Vagina (tissue), 2 donors: ENCODE results near the gene TNRC6C. TPM values are rescaled to one million over a fixed set of nuclear protein-coding genes. Genes with fewer than 3 reads are reported as not detected.
"Not testable (repeated sequence)": the region's sequence is repeated elsewhere in the genome, so short reads cannot be mapped to it uniquely, and the experiment has no call there.

ENCODE experiments used
- DNase-seq, 2 donors: peaks; one replicate each; pipeline ENCODE4 v3.0.0-alpha.2; 2017; ENCODE audit errors: extremely low spot score in 2 of 2
- H3K27ac ChIP-seq: fragments of 200-600 bp; sonication (generic); one replicate; pipeline ENCODE4 v1.5.1; 2019
- H3K27me3 ChIP-seq: fragments of 200-600 bp; sonication (generic); one replicate; pipeline ENCODE4 v1.5.1; 2019
- H3K36me3 ChIP-seq, 2 donors: fragments of 200-600 bp; sonication (generic); one replicate each; pipeline ENCODE4 v1.5.1; 2017 to 2019
- H3K4me1 ChIP-seq: fragments of 200-600 bp; sonication (generic); one replicate; pipeline ENCODE4 v1.5.1; 2019
- H3K4me3 ChIP-seq, 2 donors: fragments of 200-600 bp; sonication (generic); 1 replicate in 1 of 2; 2 replicates in 1 of 2; pipeline ENCODE4 v1.5.1; 2016 to 2019
- H3K9me3 ChIP-seq: fragments of 200-600 bp; sonication (generic); one replicate; pipeline ENCODE4 v1.5.1; 2019
- CTCF ChIP-seq, 3 experiments: fragments of 450-650 bp in 2 of 3; fragments of 200-600 bp in 1 of 3; sonication (generic) in 1 of 3; IDR thresholded peaks; one replicate each; pipeline ENCODE4 v1.5.1; 2017 to 2019; ENCODE audit warnings: antibody characterized with exemption in 3 of 3, mild to moderate bottlenecking in 2 of 3, moderate library complexity in 2 of 3
- POLR2A ChIP-seq, 2 donors: fragments of 450-650 bp; IDR thresholded peaks; one replicate each; pipeline ENCODE4 v1.6.1; 2017; ENCODE audit warnings: antibody characterized with exemption in 2 of 2, mild to moderate bottlenecking in 2 of 2, moderate library complexity in 2 of 2
- POLR2AphosphoS5 ChIP-seq, 2 donors: sonication (generic); formaldehyde crosslinking; IDR thresholded peaks; one replicate each; pipeline ENCODE4 v1.9.0; 2017; ENCODE audit warnings: antibody characterized with exemption in 2 of 2, mild to moderate bottlenecking in 2 of 2, low read depth in 1 of 2; ENCODE audit not compliant: insufficient read depth in 1 of 2
- intact Hi-C: fragments of 100-400 bp; cut with DNase I; formaldehyde crosslinking; loops from one replicate; pipeline ENCODE4 v1.15.1; 2023
- total RNA-seq: library from RNA; depleted of rRNA; stranded (reverse); fragments of >200 nt; gene quantifications from one replicate; pipeline ENCODE4 v1.2.3, GENCODE V29; 2016

The TNRC6C gene
- total RNA-seq, 1 donor from 2014 or later: 14.7 TPM

GRCh38 chr17:78064708-78065107, 106.2 kb downstream of the TNRC6C start:
- Histone ChIP-seq H3K27ac (no peak overlapping the region), H3K4me3 (no peak overlapping the region), H3K9me3 (no peaks in the 10 kb centered on the region), H3K4me1 (no peaks in the 10 kb centered on the region), H3K36me3 (peaks cover 0 to 30% of the 10 kb centered on the region in 2 donors), H3K27me3 (no peaks in the 10 kb centered on the region)
- intact Hi-C loops: no loop called here
- no peak for DNase-seq
- no peak for TF ChIP-seq POLR2AphosphoS5 (IDR thresholded peaks at IDR 0.05; ENCODE audit: insufficient read depth in 1 of 2, low read depth in 1 of 2)
- no peak for TF ChIP-seq POLR2A (IDR thresholded peaks at IDR 0.05)
- no peak for TF ChIP-seq CTCF (IDR thresholded peaks at IDR 0.05)

- H3K4me3 ChIP-seq, DNase-seq, H3K4me1 ChIP-seq, intact Hi-C loops, H3K9me3 ChIP-seq, H3K27me3 ChIP-seq, H3K27ac ChIP-seq: not testable (repeated sequence)
- peaks cover 0 to 45% of the 10 kb centered on the region in 2 donors for H3K36me3 ChIP-seq
Measured at GRCh38 chr17:78066976-78067375, 108.5 kb downstream of the TNRC6C start.

- H3K4me1 ChIP-seq: no peaks in the 10 kb centered on the region
- no peaks in the 10 kb centered on the region for H3K27me3 ChIP-seq
- H3K4me3 ChIP-seq: no peak overlapping the region
- no peaks in the 10 kb centered on the region for H3K9me3 ChIP-seq
- TF ChIP-seq POLR2A (IDR thresholded peaks at IDR 0.05) (no peak), CTCF (IDR thresholded peaks at IDR 0.05) (no peak), POLR2AphosphoS5 (IDR thresholded peaks at IDR 0.05; ENCODE audit: insufficient read depth in 1 of 2, low read depth in 1 of 2) (no peak)
- no peak for DNase-seq
- intact Hi-C loops: no loop called here
- H3K36me3 ChIP-seq: peaks cover 0 to 72% of the 10 kb centered on the region in 2 donors
- no peak overlapping the region for H3K27ac ChIP-seq
Measured at GRCh38 chr17:78069695-78070094, 111.2 kb downstream of the TNRC6C start.

GRCh38 chr17:78072961-78073360, 114.5 kb downstream of the TNRC6C start:
- Histone ChIP-seq H3K27me3 (no peaks in the 10 kb centered on the region), H3K36me3 (peaks cover 10 to 86% of the 10 kb centered on the region in 2 donors), H3K4me1 (no peaks in the 10 kb centered on the region), H3K27ac (no peak overlapping the region), H3K9me3 (no peaks in the 10 kb centered on the region), H3K4me3 (no peak overlapping the region)
- DNase-seq: no peak
- no peak for TF ChIP-seq POLR2AphosphoS5 (IDR thresholded peaks at IDR 0.05; ENCODE audit: insufficient read depth in 1 of 2, low read depth in 1 of 2)
- no peak for TF ChIP-seq CTCF (IDR thresholded peaks at IDR 0.05)
- no peak for TF ChIP-seq POLR2A (IDR thresholded peaks at IDR 0.05)
- intact Hi-C loops: no loop called here

GRCh38 chr17:78075011-78075410, 116.5 kb downstream of the TNRC6C start:
- no peak for DNase-seq
- H3K27me3 ChIP-seq: no peaks in the 10 kb centered on the region
- H3K27ac ChIP-seq: no peak overlapping the region
- H3K36me3 ChIP-seq: peaks cover 10 to 89% of the 10 kb centered on the region in 2 donors
- H3K4me1 ChIP-seq: no peaks in the 10 kb centered on the region
- no peak for TF ChIP-seq CTCF (IDR thresholded peaks at IDR 0.05)
- TF ChIP-seq POLR2AphosphoS5 (IDR thresholded peaks at IDR 0.05; ENCODE audit: insufficient read depth in 1 of 2, low read depth in 1 of 2): no peak
- no peak for TF ChIP-seq POLR2A (IDR thresholded peaks at IDR 0.05)
- H3K9me3 ChIP-seq: no peaks in the 10 kb centered on the region
- intact Hi-C loops: no loop called here
- no peak overlapping the region for H3K4me3 ChIP-seq

- intact Hi-C loops: no loop called here
- no peak overlapping the region for H3K27ac ChIP-seq
- no peaks in the 10 kb centered on the region for H3K27me3 ChIP-seq
- H3K36me3 ChIP-seq: peaks cover 10 to 91% of the 10 kb centered on the region in 2 donors
- H3K4me3 ChIP-seq: no peak overlapping the region
- H3K9me3 ChIP-seq: no peaks in the 10 kb centered on the region
- DNase-seq: no peak
- no peaks in the 10 kb centered on the region for H3K4me1 ChIP-seq
- TF ChIP-seq CTCF (IDR thresholded peaks at IDR 0.05) (no peak), POLR2AphosphoS5 (IDR thresholded peaks at IDR 0.05; ENCODE audit: insufficient read depth in 1 of 2, low read depth in 1 of 2) (no peak), POLR2A (IDR thresholded peaks at IDR 0.05) (no peak)
Measured at GRCh38 chr17:78075545-78075944, 117.0 kb downstream of the TNRC6C start.
